K562 (cell line): Measurements from ENCODE around the gene GCK. TPM values are rescaled to one million over a fixed set of nuclear protein-coding genes. Genes with fewer than 3 reads are reported as not detected.
A peak's percentile ranks its signal among the peaks of the same experiment; 100 is the strongest.

Source experiments
- CTCF ChIP-seq, 3 experiments: IDR thresholded peaks in 2 of 3; conservative IDR thresholded peaks in 1 of 3; 2 replicates each; pipeline ENCODE4 v1.5.1; 2011 to 2012; ENCODE audit warnings: low read length in 3 of 3, mild to moderate bottlenecking in 3 of 3, control low read depth in 2 of 3, improper control_type of control experiment in 1 of 3, inconsistent platforms in 1 of 3, low read depth in 1 of 3, mixed read lengths in 1 of 3, moderate library complexity in 1 of 3; ENCODE audit not compliant: insufficient read depth in 2 of 3
- POLR3G ChIP-seq: IDR thresholded peaks from 2 replicates; pipeline ENCODE4 v1.6.1; 2011; ENCODE audit not compliant: insufficient read length, insufficient replicate concordance; ENCODE audit errors: extremely low read depth
- TOE1 ChIP-seq, 2 experiments: fragments of 450-650 bp in 1 of 2; sonication (generic) in 1 of 2; formaldehyde crosslinking in 1 of 2; IDR thresholded peaks; 2 replicates each; pipeline versions ENCODE4 v1.7.1 to v1.8.0; 2016 to 2022; ENCODE audit warnings: borderline replicate concordance in 2 of 2, mild to moderate bottlenecking in 2 of 2, antibody characterized with exemption in 1 of 2, inconsistent platforms in 1 of 2, low read depth in 1 of 2, missing genetic modification reagents in 1 of 2, moderate library complexity in 1 of 2
- ZNF232 ChIP-seq: sonication (generic); formaldehyde crosslinking; IDR thresholded peaks from 2 replicates; pipeline ENCODE4 v1.8.0; 2022; ENCODE audit warnings: mild to moderate bottlenecking, missing genetic modification reagents
- polyA plus RNA-seq, 8 experiments: library from polyadenylated mRNA; depleted of rRNA in 4 of 8; stranded (reverse) in 5 of 8; unstranded in 3 of 8; fragments of >200 nt; fragmentation: Nextera tagmentation in 2 of 8; fragmentation: Illumina TruSeq in 1 of 8; extraction: Ambion mirVana in 2 of 8; extraction: Trizol in 1 of 8; gene quantifications; 2 replicates each; pipeline versions ENCODE4 v1.2.1 to v1.2.3, GENCODE V29; 2011 to 2014; ENCODE audit warnings: inconsistent platforms in 1 of 8, missing spikeins in 1 of 8
- total RNA-seq, 7 experiments: library from RNA; depleted of rRNA in 6 of 7; stranded (reverse); fragments of >200 nt in 6 of 7; fragmentation: Illumina TruSeq in 2 of 7; extraction: Trizol in 2 of 7; gene quantifications; 2 replicates each; pipeline versions ENCODE4 v1.2.1 to v1.2.3, GENCODE V29; 2011 to 2021; ENCODE audit warnings: low replicate concordance in 1 of 7
- TF ChIP-seq, protein P1 (sequence below): sonication (generic); formaldehyde crosslinking; IDR thresholded peaks from 2 replicates; pipeline ENCODE4 v1.8.0; 2023; ENCODE audit warnings: missing genetic modification reagents, mild to moderate bottlenecking, borderline replicate concordance
- TF ChIP-seq, protein P2 (sequence below): fragments of 450-650 bp; IDR thresholded peaks from 2 replicates; pipeline ENCODE4 v1.6.1; 2014; ENCODE audit warnings: low read depth, mild to moderate bottlenecking, moderate library complexity, borderline replicate concordance

Gene GCK
- total and polyA plus RNA-seq, 9 of the 15 experiments (the other 6 are each of a cell fraction or from before 2014, with no cell fraction given): 0.11 to 0.55 (median 0.16) TPM; not detected in 3

DNA sequence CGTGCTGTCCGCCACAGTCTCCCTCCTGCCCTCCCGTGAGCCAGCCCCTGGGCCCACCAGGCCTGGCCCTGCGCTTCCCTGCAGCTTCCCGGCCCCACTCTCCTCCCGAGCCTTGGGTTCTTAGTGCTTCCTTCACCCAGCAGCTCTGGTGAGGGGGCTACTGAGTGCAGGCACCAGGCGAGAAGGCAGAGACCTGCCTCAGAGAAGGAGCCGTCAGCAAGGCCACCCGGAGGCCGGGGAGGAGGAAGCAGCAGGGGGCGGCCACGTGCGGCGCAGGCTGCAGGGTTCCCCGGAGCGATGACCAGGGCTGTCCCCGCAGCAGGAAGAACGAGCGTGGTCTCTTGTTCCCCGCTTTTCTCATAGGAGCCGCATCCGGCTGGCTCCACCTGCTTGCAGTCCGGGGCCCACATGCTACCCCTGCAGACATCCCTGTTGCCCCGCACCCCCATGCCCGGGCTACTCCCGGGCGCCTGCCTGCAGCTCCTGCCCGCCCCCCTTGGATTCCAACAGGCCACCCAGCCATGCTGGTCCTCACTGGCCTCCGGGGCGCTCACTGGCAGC is 32.1 kb upstream of the GCK start (continued):
- TF ChIP-seq TOE1 (IDR thresholded peaks at IDR 0.05; ENCODE audit: borderline replicate concordance) (no peak), TOE1 (CRISPR knock-in tag; IDR thresholded peaks at IDR 0.05; ENCODE audit: borderline replicate concordance, low read depth) (peak; percentile 86), CTCF (IDR thresholded peaks at IDR 0.05 in 2 of 3, conservative IDR thresholded peaks at IDR 0.05 in 1 of 3; ENCODE audit: insufficient read depth in 2 of 3, low read depth in 1 of 3, low read length in 3 of 3) (peak; percentile 39 to 51 (median 41); a peak in 5 of 6 replicates), POLR3G (no peak), ZNF232 (peak; percentile 87)
- TF ChIP-seq, protein P1, sequence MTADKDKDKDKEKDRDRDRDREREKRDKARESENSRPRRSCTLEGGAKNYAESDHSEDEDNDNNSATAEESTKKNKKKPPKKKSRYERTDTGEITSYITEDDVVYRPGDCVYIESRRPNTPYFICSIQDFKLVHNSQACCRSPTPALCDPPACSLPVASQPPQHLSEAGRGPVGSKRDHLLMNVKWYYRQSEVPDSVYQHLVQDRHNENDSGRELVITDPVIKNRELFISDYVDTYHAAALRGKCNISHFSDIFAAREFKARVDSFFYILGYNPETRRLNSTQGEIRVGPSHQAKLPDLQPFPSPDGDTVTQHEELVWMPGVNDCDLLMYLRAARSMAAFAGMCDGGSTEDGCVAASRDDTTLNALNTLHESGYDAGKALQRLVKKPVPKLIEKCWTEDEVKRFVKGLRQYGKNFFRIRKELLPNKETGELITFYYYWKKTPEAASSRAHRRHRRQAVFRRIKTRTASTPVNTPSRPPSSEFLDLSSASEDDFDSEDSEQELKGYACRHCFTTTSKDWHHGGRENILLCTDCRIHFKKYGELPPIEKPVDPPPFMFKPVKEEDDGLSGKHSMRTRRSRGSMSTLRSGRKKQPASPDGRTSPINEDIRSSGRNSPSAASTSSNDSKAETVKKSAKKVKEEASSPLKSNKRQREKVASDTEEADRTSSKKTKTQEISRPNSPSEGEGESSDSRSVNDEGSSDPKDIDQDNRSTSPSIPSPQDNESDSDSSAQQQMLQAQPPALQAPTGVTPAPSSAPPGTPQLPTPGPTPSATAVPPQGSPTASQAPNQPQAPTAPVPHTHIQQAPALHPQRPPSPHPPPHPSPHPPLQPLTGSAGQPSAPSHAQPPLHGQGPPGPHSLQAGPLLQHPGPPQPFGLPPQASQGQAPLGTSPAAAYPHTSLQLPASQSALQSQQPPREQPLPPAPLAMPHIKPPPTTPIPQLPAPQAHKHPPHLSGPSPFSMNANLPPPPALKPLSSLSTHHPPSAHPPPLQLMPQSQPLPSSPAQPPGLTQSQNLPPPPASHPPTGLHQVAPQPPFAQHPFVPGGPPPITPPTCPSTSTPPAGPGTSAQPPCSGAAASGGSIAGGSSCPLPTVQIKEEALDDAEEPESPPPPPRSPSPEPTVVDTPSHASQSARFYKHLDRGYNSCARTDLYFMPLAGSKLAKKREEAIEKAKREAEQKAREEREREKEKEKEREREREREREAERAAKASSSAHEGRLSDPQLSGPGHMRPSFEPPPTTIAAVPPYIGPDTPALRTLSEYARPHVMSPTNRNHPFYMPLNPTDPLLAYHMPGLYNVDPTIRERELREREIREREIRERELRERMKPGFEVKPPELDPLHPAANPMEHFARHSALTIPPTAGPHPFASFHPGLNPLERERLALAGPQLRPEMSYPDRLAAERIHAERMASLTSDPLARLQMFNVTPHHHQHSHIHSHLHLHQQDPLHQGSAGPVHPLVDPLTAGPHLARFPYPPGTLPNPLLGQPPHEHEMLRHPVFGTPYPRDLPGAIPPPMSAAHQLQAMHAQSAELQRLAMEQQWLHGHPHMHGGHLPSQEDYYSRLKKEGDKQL: peak; percentile 62; the same call in 1 of the 2 replicates
- TF ChIP-seq, protein P2, sequence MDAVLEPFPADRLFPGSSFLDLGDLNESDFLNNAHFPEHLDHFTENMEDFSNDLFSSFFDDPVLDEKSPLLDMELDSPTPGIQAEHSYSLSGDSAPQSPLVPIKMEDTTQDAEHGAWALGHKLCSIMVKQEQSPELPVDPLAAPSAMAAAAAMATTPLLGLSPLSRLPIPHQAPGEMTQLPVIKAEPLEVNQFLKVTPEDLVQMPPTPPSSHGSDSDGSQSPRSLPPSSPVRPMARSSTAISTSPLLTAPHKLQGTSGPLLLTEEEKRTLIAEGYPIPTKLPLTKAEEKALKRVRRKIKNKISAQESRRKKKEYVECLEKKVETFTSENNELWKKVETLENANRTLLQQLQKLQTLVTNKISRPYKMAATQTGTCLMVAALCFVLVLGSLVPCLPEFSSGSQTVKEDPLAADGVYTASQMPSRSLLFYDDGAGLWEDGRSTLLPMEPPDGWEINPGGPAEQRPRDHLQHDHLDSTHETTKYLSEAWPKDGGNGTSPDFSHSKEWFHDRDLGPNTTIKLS: peak; percentile 44; the same call in 1 of the 2 replicates
